GM21576 (cell line): Measurements from ENCODE around the gene PRMT7.
A peak's percentile ranks its signal among the peaks of the same experiment; 100 is the strongest.

Experiments used
- ATAC-seq: cut with Tn5 transposase; IDR thresholded peaks from one replicate; pipeline ENCODE4 v1.9.1; 2021; ENCODE audit warnings: mild to moderate bottlenecking, moderate library complexity; ENCODE audit not compliant: unreplicated experiment

Gene PRMT7

GRCh38 chr16:68300734-68301459, 9.9 kb upstream of the PRMT7 start:
- no peak for ATAC-seq

- ATAC-seq: no peak
These were observed 4.2 kb upstream of the PRMT7 start for GRCh38 chr16:68306633-68307032.

- ATAC-seq: no peak
These were observed 1.0 kb upstream of the PRMT7 start for GRCh38 chr16:68309799-68310198.

- ATAC-seq: peak; percentile 20
These were observed 414 bp upstream of the PRMT7 start for GRCh38 chr16:68310437-68310773.

GRCh38 chr16:68313116-68313515, 2.3 kb downstream of the PRMT7 start:
- no peak for ATAC-seq

GRCh38 chr16:68319185-68319908, 8.5 kb downstream of the PRMT7 start:
- ATAC-seq: no peak

- no peak for ATAC-seq
These were observed 13.5 kb downstream of the PRMT7 start for GRCh38 chr16:68324336-68324735.

- no peak for ATAC-seq
These were observed 14.1 kb downstream of the PRMT7 start for GRCh38 chr16:68324780-68325357.

GRCh38 chr16:68328151-68328859, 17.5 kb downstream of the PRMT7 start:
- peak; percentile 64 for ATAC-seq

- no peak for ATAC-seq
These were observed 18.1 kb downstream of the PRMT7 start for GRCh38 chr16:68328860-68329390.

- no peak for ATAC-seq
These were observed 21.1 kb downstream of the PRMT7 start for GRCh38 chr16:68331879-68332410.

GRCh38 chr16:68332411-68333121, 21.7 kb downstream of the PRMT7 start:
- no peak for ATAC-seq

- ATAC-seq: no peak
These were observed 24.4 kb downstream of the PRMT7 start for GRCh38 chr16:68335175-68335574.

- ATAC-seq: no peak
These were observed 27.7 kb downstream of the PRMT7 start for GRCh38 chr16:68338326-68339119.

- ATAC-seq: no peak
These were observed 28.4 kb downstream of the PRMT7 start for GRCh38 chr16:68339214-68339613.

- no peak for ATAC-seq
These were observed 31.8 kb downstream of the PRMT7 start for GRCh38 chr16:68342620-68343019.

GRCh38 chr16:68343137-68343536, 32.3 kb downstream of the PRMT7 start:
- no peak for ATAC-seq

GRCh38 chr16:68344252-68344651, 33.4 kb downstream of the PRMT7 start:
- ATAC-seq: no peak

GRCh38 chr16:68345351-68345810, 34.6 kb downstream of the PRMT7 start:
- no peak for ATAC-seq
